ENCODE measurements around the gene SLC48A1.

DNA sequence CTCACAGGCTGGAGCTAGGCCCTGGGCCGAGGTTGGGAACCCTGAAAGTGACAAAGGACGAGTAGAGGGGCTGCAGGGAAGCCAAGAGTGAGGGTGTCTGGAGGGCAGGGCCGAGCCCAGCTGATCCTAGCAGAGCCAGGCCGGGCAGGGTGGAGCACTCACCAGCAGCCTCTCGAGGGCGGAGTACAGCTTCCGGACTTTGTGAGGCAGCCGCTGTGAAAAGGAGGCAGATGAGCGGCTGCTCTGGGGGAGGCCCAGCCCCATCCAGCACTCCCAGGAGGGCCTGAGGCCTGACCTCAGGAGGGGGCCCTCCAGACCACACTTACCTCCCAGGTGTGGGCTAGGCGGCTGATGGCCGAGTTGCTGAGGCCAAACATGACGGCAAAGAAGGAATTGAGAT is 33.1 kb upstream of the SLC48A1 start:
- no peak for TF ChIP-seq EZH2 (IDR thresholded peaks at IDR 0.05)
- no peak for TF ChIP-seq POLR2AphosphoS5 (IDR thresholded peaks at IDR 0.05; ENCODE audit: borderline replicate concordance, low read depth, low read length)
